Right lung (tissue), 5 donors: Measurements from ENCODE around the gene DDR1. TPM values are rescaled to one million over a fixed set of nuclear protein-coding genes. Genes with fewer than 3 reads are reported as not detected.
"Not testable (repeated sequence)": the region's sequence is repeated elsewhere in the genome, so short reads cannot be mapped to it uniquely, and the experiment has no call there.

Experiments
- DNase-seq, 2 donors: peaks; one replicate each; pipeline ENCODE4 v3.0.0-alpha.2; 2013
- polyA plus RNA-seq, 5 donors: library from polyadenylated mRNA; unstranded; fragments of 120-200 nt; gene quantifications; one replicate each; pipeline versions ENCODE4 v1.2.1 to v1.2.3, GENCODE V29; 2013; ENCODE audit warnings: inconsistent platforms in 1 of 5, low replicate concordance in 1 of 5; ENCODE audit not compliant: insufficient read length in 5 of 5, insufficient read depth in 1 of 5

DDR1 gene
- polyA plus RNA-seq, 5 donors, result 73.8 to 96.3 (median 93.7) TPM

GRCh38 chr6:30891816-30892538 lies 7.7 kb downstream of the DDR1 start:
- no peak for DNase-seq

GRCh38 chr6:30893001-30893591 lies 8.8 kb downstream of the DDR1 start:
- DNase-seq, result no peak

GRCh38 chr6:30893666-30894065 lies 9.3 kb downstream of the DDR1 start:
- no peak for DNase-seq

GRCh38 chr6:30894381-30894780 lies 10.1 kb downstream of the DDR1 start:
- no peak for DNase-seq

- DNase-seq, result no peak
Measured at GRCh38 chr6:30894935-30895334, 10.6 kb downstream of the DDR1 start.

GRCh38 chr6:30895343-30895742 lies 11.0 kb downstream of the DDR1 start:
- DNase-seq, result no peak

- no peak for DNase-seq
Measured at GRCh38 chr6:30896541-30896940, 12.2 kb downstream of the DDR1 start.

GRCh38 chr6:30897882-30898281 lies 13.6 kb downstream of the DDR1 start:
- no peak for DNase-seq

- no peak for DNase-seq
Measured at GRCh38 chr6:30898750-30899360, 14.5 kb downstream of the DDR1 start.

- no peak for DNase-seq
Measured at GRCh38 chr6:30900863-30901417, 16.6 kb downstream of the DDR1 start.

GRCh38 chr6:30901436-30901835 lies 17.1 kb downstream of the DDR1 start:
- no peak for DNase-seq

GRCh38 chr6:30902196-30902595 lies 17.9 kb downstream of the DDR1 start:
- not testable (repeated sequence) for DNase-seq

- no peak for DNase-seq
Measured at GRCh38 chr6:30902709-30903108, 18.4 kb downstream of the DDR1 start.

GRCh38 chr6:30903236-30903635 lies 18.9 kb downstream of the DDR1 start:
- DNase-seq, result no peak

- not testable (repeated sequence) for DNase-seq
Measured at GRCh38 chr6:30907290-30907757, 23.0 kb downstream of the DDR1 start.

GRCh38 chr6:30907758-30908591 lies 23.7 kb downstream of the DDR1 start, which contains the start of gene GTF2H4:
Gene GTF2H4, plus strand, starts transcription at chr6:30908207.
- peak; percentile 95 to 96 for DNase-seq

GRCh38 chr6:30908700-30909099 lies 24.4 kb downstream of the DDR1 start:
- no peak for DNase-seq

- not testable (repeated sequence) for DNase-seq
Measured at GRCh38 chr6:30910473-30910872, 26.2 kb downstream of the DDR1 start.

GRCh38 chr6:30912746-30913520 lies 28.6 kb downstream of the DDR1 start:
- DNase-seq, result no peak

- DNase-seq, result no peak
Measured at GRCh38 chr6:30913721-30914075, 29.4 kb downstream of the DDR1 start.
